Psoas muscle (tissue), 8 donors: ENCODE results near the gene MT1E. TPM values are rescaled to one million over a fixed set of nuclear protein-coding genes. Genes with fewer than 3 reads are reported as not detected.

Experiments
- ATAC-seq, 4 donors: fragments of 200-7000 bp; cut with Tn5 transposase; one replicate each; pipeline ENCODE4 v1.9.1; 2020; ENCODE audit warnings: moderate library complexity in 3 of 4, mild to moderate bottlenecking in 2 of 4
- DNase-seq, 2 donors: peaks; one replicate each; pipeline ENCODE4 v3.0.0-alpha.2; 2020
- H3K27ac ChIP-seq: fragments of 200-600 bp; one replicate; pipeline ENCODE4 v1.8.0; 2022
- H3K27me3 ChIP-seq, 3 donors: fragments of 200-600 bp in 1 of 3; one replicate each; pipeline versions ENCODE4 v1.6.1 to v1.8.0; 2013 to 2022; ENCODE audit warnings: low read length in 2 of 3, mild to moderate bottlenecking in 2 of 3, moderate library complexity in 1 of 3; ENCODE audit not compliant: insufficient read depth in 3 of 3
- H3K36me3 ChIP-seq, 2 donors: fragments of 200-600 bp in 1 of 2; one replicate each; pipeline versions ENCODE4 v1.6.1 to v1.8.0; 2013 to 2022; ENCODE audit warnings: low read depth in 1 of 2, mild to moderate bottlenecking in 1 of 2, moderate library complexity in 1 of 2; ENCODE audit not compliant: insufficient read depth in 1 of 2
- H3K4me1 ChIP-seq: fragments of 200-600 bp; one replicate; pipeline ENCODE4 v1.8.0; 2022
- H3K4me3 ChIP-seq: fragments of 200-600 bp; one replicate; pipeline ENCODE4 v1.8.0; 2022; ENCODE audit warnings: mild to moderate bottlenecking
- H3K9me3 ChIP-seq: fragments of 200-600 bp; one replicate; pipeline ENCODE4 v1.8.0; 2022
- WGBS, 3 donors: extraction: QIAGEN DNeasy Blood & Tissue Kit; methylation state at CpG; one replicate each; pipeline versions ENCODE4 v1.1.6 to v1.1.7; 2013; 5-methylcytosine and 5-hydroxymethylcytosine counted together
- intact Hi-C, 2 donors: fragments of 100-400 bp; cut with DNase I; formaldehyde crosslinking; loops; one replicate each; pipeline versions ENCODE4 v1.11.0 to v1.14.2; 2022
- polyA plus RNA-seq, 3 donors: library from polyadenylated mRNA; stranded (reverse); fragments of 200-250 nt; gene quantifications; one replicate each; pipeline ENCODE4 v1.2.3, GENCODE V29; 2013
- total RNA-seq, 4 donors: library from RNA; stranded (reverse); fragmentation: NEBNext Ultra II Directional in 2 of 4; extraction: Animal tissue kit (Norgen Biotek cat#: 25700) in 2 of 4; gene quantifications; one replicate each; pipeline versions ENCODE4 v1.2.1 to v1.2.4, GENCODE V29; 2021 to 2023
- TF ChIP-seq, protein P1 (sequence below): fragments of 200-600 bp; IDR thresholded peaks from one replicate; pipeline ENCODE4 v1.8.0; 2022; ENCODE audit warnings: antibody characterized with exemption
- donor health status: healthy with polysubstance abuse.
- donor health status: DM: no; HTN: no; CAD: no; lungs with moderate emphysema.
- donor health status: Bipolar disorder and iron deficiency.
- donor health status: healthy.
- donor health status: DM: yes; HTN: yes; CAD: no.
- donor health status: DM: no; HTN: no; CAD: no.
- donor health status: DM: no; HTN: no; CAD: no.
- donor health status: DM: yes; HTN: yes; CAD: no.

The MT1E gene
- total and polyA plus RNA-seq, 7 donors, result 44.1 to 669 (median 452) TPM

DNA sequence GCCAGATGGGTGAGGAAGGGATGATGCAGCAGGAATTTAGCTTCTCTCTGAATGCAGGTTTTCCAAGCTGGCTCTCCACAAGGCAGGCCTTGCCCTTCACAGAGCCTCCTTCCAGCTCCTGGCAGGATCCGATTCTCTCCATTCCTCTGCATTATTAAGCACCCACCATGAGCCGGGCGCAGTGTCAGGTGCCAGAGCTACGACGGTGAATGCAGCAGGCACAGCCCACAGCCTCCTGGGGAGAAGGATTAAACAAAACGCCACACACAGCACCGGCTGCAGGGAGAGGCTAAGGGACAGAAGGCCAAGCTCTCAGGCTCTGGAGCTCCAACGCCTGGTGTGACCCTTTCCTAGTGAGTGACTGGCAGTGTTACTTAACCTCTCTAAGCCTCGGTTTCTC is 24.3 kb upstream of the MT1E start:
- no peak overlapping the region for H3K27ac ChIP-seq
- WGBS, 3 donors, result 60 to 64% (median 62%) methylated on average over 9 of the region's 9 CpGs
- intact Hi-C loops, result loop anchor here (5.0 kb wide), 5 partner anchors 36 to 101 kb away; partner anchors contain the start of gene MT1A (in 1 of the 2)
- H3K36me3 ChIP-seq, result no peaks in the 10 kb centered on the region
- peaks cover 22% of the 10 kb centered on the region for H3K4me1 ChIP-seq
- no peak for ATAC-seq
- H3K27me3 ChIP-seq, result no peaks in the 10 kb centered on the region
- TF ChIP-seq, protein P1, sequence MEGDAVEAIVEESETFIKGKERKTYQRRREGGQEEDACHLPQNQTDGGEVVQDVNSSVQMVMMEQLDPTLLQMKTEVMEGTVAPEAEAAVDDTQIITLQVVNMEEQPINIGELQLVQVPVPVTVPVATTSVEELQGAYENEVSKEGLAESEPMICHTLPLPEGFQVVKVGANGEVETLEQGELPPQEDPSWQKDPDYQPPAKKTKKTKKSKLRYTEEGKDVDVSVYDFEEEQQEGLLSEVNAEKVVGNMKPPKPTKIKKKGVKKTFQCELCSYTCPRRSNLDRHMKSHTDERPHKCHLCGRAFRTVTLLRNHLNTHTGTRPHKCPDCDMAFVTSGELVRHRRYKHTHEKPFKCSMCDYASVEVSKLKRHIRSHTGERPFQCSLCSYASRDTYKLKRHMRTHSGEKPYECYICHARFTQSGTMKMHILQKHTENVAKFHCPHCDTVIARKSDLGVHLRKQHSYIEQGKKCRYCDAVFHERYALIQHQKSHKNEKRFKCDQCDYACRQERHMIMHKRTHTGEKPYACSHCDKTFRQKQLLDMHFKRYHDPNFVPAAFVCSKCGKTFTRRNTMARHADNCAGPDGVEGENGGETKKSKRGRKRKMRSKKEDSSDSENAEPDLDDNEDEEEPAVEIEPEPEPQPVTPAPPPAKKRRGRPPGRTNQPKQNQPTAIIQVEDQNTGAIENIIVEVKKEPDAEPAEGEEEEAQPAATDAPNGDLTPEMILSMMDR, result no peak
- no peaks in the 10 kb centered on the region for H3K9me3 ChIP-seq
- H3K4me3 ChIP-seq, result no peak overlapping the region
- peak in 1 of 2 donors; percentile 19 for DNase-seq

DNA sequence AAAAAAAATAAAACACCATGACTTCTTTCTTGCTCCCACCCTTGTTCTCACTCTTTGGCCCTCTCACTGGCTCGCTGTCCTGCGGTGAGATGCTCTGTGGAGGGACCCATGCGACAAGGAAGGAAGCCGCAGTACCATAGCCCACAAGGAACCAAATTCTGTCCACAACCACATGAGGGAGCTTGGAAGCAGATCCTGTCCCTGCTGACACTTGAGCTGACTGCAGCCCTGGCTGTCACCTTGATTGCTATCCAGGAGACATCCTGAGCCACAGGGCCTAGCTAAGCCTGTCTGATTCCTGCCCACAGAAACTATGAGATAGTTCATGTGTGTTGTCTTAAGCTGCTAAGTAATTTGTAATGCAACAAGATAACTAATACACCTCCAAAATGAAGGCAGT is 22.0 kb upstream of the MT1E start:
- no peaks in the 10 kb centered on the region for H3K36me3 ChIP-seq
- intact Hi-C loops, result loop anchor here (1.0 to 5.0 kb wide), 7 partner anchors 34 to 99 kb away; partner anchors contain the start of gene MT1A (in 1 of the 2)
- ATAC-seq, result peak in 3 of 4 donors; percentile 28 to 35 (median 31)
- peaks cover 37% of the 10 kb centered on the region for H3K4me1 ChIP-seq
- 29 to 42% (median 37%) methylated on average over 4 of the region's 4 CpGs for WGBS, 3 donors
- TF ChIP-seq, protein P1, result peak; percentile 60
- H3K9me3 ChIP-seq, result no peaks in the 10 kb centered on the region
- peak; percentile 45 to 78 for DNase-seq
- no peak overlapping the region for H3K4me3 ChIP-seq
- no peaks in the 10 kb centered on the region for H3K27me3 ChIP-seq
- peak overlapping the region; percentile 73 for H3K27ac ChIP-seq

- Histone ChIP-seq H3K4me3 (no peak overlapping the region), H3K4me1 (peaks cover 43% of the 10 kb centered on the region), H3K27me3 (no peaks in the 10 kb centered on the region), H3K36me3 (no peaks in the 10 kb centered on the region), H3K9me3 (no peaks in the 10 kb centered on the region), H3K27ac (peak overlapping the region; percentile 99)
- intact Hi-C loops, result loop anchor here (5.0 kb wide), 5 partner anchors 32 to 97 kb away; partner anchors contain the start of gene MT1A (in 1 of the 2)
- ATAC-seq (no peak), DNase-seq (peak in 1 of 2 donors; percentile 46)
- WGBS, 3 donors, result 76 to 85% (median 78%) methylated on average over 4 of the region's 4 CpGs
- TF ChIP-seq, protein P1, result no peak
Observed at GRCh38 chr16:56604966-56605365, 20.6 kb upstream of the MT1E start.

DNA sequence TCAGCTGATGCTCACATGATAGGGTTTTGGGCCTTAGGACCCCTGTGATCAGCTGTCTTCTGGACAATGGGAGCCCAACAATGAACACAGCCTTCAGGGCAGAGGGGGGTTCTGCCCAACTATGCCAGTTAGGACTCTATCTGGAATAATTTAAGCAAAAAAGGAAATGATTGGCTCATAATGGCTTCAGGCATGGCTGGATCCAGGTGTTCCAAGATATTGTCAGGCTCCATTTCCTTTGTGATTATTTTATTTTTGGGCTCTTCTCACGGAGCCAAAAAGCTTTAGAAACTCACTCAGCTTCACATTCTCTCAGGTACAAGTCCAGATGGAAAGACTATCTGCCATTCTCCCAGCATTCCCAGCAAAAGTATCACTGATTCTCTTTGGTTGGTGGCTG is 20.1 kb upstream of the MT1E start:
- H3K27me3 ChIP-seq, result no peaks in the 10 kb centered on the region
- no peak for DNase-seq
- H3K36me3 ChIP-seq, result no peaks in the 10 kb centered on the region
- TF ChIP-seq, protein P1, result no peak
- no peak overlapping the region for H3K4me3 ChIP-seq
- no peak for ATAC-seq
- 34 to 67% (median 42%) methylated on average over 1 of the region's 1 CpG for WGBS, 3 donors
- no peaks in the 10 kb centered on the region for H3K9me3 ChIP-seq
- peaks cover 48% of the 10 kb centered on the region for H3K4me1 ChIP-seq
- H3K27ac ChIP-seq, result peak overlapping the region; percentile 99
- intact Hi-C loops, result no loop called here

DNA sequence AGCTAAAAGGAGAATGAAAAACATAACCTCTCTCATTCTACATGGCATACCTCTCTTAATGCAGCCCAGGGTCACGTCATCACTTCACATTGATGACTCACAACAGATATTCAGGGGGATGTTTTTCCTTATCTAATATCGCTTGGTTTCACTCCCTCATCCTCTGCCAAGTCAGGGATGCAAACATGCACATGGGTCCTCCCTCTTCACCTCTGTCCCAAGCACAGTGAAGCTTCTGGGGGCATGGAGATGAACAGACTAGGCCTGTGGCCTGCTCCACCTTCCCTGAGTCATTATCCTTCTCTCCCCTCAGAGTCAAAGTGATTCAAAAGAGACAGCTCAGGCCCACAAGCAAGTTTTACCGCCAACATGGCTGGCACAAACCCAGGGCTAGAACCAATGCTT is 19.5 kb upstream of the MT1E start:
- no peaks in the 10 kb centered on the region for H3K27me3 ChIP-seq
- ATAC-seq (peak in 3 of 4 donors; percentile 3 to 21 (median 10)), DNase-seq (peak; percentile 79 to 88)
- 39 to 47% (median 40%) methylated on average over 3 of the region's 3 CpGs for WGBS, 3 donors
- TF ChIP-seq, protein P1, result no peak
- H3K36me3 ChIP-seq, result no peaks in the 10 kb centered on the region
- H3K27ac ChIP-seq, result peak overlapping the region; percentile 99
- no peaks in the 10 kb centered on the region for H3K9me3 ChIP-seq
- H3K4me1 ChIP-seq, result peaks cover 54% of the 10 kb centered on the region
- intact Hi-C loops, result no loop called here
- no peak overlapping the region for H3K4me3 ChIP-seq
